Glomerular endothelial cell (primary cell): ENCODE measurements around the gene GRK6. TPM values are rescaled to one million over a fixed set of nuclear protein-coding genes. Genes with fewer than 3 reads are reported as not detected.

Experiments used
- DNase-seq: peaks from one replicate; pipeline ENCODE4 v3.0.0-alpha.2; 2011; ENCODE audit warnings: low read depth, low spot score; ENCODE audit errors: extremely low read depth
- total RNA-seq: library from RNA; depleted of rRNA; stranded (reverse); fragments of >200 nt; gene quantifications from 2 replicates; pipeline ENCODE4 v1.2.3, GENCODE V29; 2015

The GRK6 gene
- total RNA-seq, 1 donor from 2014 or later: 27.5 TPM

- no peak for DNase-seq
Measured at GRCh38 chr5:177438468-177438867, 12.0 kb downstream of the GRK6 start.

- DNase-seq: no peak
Measured at GRCh38 chr5:177439518-177440053, 13.1 kb downstream of the GRK6 start.

GRCh38 chr5:177440211-177440989, 13.9 kb downstream of the GRK6 start:
- DNase-seq: no peak

DNA sequence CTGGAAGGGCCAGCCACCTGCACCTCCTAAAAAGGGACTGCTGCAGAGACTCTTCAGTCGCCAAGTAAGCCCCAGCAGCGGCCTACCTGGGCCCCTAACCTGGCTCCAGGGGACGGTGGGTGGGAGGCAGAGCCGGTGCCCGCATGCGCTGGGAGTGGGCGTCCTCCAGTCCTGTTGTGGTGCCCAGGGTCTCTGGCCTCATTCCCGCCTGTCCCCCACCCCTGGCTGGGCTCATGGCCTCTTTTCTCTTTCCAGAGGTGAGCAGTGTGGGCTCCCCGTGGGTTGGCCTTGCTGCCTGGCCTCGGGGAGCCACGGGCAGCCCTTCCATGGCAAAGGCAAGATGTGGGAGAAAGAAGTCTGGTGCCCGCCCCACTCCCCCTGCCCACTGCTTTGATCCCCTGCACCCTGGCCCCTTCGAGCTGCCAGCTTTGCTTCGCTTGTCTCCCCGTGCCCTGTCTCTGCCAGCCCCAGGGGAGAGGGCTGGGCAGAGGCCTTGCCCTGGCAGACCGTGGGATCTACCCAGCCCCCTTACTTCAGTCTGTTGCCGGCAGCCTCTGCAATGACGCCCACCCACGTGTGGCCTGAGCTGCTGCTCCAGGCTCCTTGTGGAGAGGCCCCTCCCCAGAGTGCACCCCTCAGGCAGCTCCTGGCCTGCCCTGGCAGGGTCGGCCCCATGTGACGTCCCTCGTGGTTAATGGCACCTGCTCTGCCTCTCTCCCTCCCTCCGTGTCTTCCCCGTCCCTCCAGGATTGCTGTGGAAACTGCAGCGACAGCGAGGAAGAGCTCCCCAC, 14.7 kb downstream of the GRK6 start:
- DNase-seq: no peak

- no peak for DNase-seq
Measured at GRCh38 chr5:177442066-177442826, 15.8 kb downstream of the GRK6 start.

DNA sequence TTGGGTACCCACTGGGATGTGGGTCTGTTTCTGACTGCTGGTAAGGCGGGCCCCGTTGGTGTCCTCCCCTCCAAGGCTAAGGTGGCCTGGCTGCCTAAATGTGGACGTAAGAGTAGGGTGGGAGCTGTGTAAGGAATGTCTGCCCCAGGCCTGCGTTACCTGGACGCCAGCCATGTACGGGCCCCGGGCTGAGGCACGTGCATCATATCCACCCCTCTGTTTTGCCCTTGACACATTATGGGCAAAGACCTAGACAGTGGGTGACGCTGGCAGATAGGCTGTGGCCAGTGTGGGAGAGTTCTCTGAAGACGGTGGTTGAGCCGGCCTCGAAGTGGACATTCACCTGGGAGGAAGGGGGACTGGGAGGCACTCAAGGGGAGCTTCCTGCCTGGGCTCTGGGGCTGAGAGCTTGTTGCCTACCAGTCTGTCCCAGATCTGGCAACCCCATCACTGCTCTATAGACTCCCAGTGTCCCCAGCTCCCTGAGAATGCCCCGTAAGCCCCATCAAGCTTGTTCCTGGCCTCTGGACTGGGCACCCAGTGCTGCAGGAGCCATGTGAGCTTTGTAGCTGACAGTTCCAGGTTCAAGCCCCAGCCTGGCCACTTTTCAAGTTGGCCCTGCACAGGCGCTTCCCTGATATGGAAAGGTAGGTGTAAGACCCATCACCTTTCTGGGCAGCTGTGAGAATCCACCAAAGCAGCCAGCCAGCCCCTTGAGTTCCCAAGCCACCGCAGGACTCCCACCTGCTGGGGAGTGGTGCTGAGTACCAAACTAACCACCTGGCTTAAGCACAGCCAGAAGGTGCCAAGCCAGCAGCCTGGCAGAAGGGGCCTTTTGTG, 16.9 kb downstream of the GRK6 start:
- no peak for DNase-seq

DNA sequence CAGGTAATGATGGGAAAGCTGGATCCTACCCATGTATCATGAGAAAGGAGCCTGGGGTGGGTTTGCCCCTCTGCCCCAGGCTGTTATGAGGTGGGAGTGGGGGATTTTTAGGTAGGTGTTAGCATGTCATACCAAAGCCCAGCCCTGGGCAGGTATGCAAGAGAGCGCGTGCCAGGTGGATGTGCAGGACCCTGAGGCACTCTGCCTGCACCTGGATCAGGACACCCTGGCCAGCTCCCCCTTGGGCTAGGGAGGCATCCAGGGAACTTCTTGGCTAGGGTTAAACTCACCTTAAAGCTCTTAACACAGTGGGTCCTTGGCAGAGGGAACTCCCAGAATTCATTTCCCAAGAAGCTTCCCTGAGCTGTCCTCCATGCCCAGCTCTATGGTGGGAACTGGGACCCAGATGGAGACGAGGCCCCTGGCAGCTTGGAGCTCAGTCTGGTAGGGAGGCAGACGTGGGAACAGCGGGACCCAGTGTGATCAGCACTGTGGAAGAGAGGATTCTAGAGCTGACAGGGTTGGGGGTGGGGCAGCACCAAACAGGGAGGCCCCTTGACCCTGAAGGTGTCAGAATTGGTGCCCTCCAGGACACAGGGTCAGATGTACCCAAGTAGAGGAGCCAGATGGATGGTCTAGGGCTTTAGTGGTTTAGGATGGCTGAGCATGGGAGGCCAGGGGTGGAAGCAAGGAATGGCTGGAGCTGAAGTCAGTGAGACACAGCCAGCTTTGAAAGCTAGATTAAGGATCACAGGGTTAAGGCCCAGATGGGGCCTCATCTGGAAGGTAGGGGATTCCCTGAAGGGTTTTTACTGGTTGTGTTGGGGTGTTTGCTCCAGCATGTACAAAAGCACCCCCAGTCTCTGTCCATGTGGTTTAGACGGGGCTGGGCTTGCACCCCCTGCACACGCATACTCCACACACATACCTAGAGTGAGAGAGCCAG, 17.9 kb downstream of the GRK6 start:
- DNase-seq: no peak

GRCh38 chr5:177445052-177445916, 18.8 kb downstream of the GRK6 start:
- no peak for DNase-seq

- DNase-seq: no peak
Measured at GRCh38 chr5:177445917-177446199, 19.4 kb downstream of the GRK6 start.

- no peak for DNase-seq
Measured at GRCh38 chr5:177446200-177447065, 20.0 kb downstream of the GRK6 start, which contains the start of gene PRR7. PRR7 (plus strand) TSS chr5:177446814; CDS start chr5:177455068, 8,254 bp downstream.

DNA sequence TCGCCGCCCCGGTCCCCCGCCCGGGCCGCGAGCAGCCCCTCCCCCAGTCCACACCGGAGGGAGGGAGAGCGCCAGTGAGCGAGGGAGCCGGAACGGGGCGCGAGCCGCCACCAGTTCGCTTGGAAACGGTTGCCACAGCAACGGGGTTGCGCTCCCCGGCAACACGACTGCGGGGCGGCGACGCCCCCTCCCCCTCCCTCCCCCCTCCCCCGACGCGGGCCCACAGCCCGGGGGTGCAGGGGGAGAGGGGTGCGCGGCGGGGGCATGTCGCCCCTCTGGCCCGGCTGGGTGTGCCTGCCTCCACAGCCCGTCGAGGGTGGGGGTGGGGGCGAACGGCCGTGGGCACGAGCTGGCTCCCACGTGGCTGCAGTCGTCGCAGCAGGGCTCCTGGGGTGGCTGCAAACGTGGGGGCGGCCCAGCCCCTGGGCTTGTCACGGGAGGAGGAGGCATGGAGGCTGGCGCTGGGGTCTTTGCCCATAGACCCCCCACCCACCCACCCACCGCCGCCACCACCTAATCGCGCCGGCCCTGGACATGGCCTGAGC, 20.7 kb downstream of the GRK6 start:
- DNase-seq: no peak

- DNase-seq: no peak
Measured at GRCh38 chr5:177447611-177448243, 21.3 kb downstream of the GRK6 start.

DNA sequence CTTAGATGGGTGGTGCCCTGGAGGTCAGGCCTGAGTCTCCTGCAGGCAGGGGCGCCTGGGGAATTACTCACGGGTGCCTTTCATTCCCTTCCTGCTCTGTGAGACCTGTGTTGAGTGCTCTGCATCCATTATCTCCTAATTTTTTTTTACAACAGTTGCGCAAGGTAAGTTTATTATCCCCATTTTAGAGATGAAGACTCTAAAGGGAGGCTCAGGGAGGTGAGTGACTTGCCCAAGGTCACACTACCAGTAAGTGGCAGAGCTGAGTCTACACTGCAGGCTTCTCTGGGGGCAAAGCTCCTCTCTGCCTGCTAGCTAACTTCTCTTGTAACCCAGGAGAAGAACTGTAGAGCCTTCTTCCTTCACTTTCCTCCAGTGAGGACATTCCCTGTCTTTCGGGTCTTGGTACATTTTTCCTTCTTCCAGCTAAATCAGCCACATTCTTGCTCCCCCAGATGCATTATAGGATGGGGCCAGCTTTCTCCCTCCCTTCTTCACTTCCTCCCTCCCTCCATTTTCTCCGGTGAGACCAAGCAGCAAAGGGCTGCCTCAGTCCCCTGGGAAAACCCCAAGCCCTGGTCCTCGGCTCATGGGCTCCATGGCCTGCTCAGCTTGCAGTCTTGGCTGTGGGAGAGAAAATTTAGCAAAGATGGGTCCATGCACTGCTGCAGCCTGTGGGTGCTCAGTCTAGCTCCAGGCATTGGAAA, 21.9 kb downstream of the GRK6 start:
- no peak for DNase-seq

- DNase-seq: no peak
Measured at GRCh38 chr5:177449140-177450061, 22.9 kb downstream of the GRK6 start.
